ENCODE results near the gene CFAP52.
"Not testable (repeated sequence)": the region's sequence is repeated elsewhere in the genome, so short reads cannot be mapped to it uniquely, and the experiment has no call there.

DNA sequence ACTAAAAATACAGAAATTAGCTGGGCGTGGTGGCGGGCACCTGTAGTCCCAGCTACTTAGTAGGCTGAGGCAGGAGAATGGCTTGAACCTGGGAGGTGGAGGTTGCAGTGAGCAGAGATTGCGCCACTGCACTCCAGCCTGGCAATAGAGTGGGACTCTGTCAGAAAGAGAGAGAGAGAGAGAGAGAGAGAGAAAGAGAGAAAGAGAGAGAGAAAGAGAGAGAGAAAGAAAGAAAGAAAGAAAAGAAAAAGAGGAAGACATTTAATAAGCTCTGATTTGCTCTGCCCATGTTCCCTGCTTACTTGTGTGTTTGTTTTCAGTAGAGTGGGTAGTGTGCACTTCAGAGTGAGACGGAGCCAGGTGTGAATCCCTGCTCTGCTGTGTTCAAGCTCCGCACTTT lies 21.2 kb downstream of the CFAP52 start:
- not testable (repeated sequence) for TF ChIP-seq FOSL2 (IDR thresholded peaks at IDR 0.05); FOSL2 (CRISPR knock-in tag; IDR thresholded peaks at IDR 0.05); POLR2AphosphoS2 (conservative IDR thresholded peaks at IDR 0.05; ENCODE audit: low read length)
- TF ChIP-seq, protein P1, sequence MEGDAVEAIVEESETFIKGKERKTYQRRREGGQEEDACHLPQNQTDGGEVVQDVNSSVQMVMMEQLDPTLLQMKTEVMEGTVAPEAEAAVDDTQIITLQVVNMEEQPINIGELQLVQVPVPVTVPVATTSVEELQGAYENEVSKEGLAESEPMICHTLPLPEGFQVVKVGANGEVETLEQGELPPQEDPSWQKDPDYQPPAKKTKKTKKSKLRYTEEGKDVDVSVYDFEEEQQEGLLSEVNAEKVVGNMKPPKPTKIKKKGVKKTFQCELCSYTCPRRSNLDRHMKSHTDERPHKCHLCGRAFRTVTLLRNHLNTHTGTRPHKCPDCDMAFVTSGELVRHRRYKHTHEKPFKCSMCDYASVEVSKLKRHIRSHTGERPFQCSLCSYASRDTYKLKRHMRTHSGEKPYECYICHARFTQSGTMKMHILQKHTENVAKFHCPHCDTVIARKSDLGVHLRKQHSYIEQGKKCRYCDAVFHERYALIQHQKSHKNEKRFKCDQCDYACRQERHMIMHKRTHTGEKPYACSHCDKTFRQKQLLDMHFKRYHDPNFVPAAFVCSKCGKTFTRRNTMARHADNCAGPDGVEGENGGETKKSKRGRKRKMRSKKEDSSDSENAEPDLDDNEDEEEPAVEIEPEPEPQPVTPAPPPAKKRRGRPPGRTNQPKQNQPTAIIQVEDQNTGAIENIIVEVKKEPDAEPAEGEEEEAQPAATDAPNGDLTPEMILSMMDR (IDR thresholded peaks at IDR 0.05), result not testable (repeated sequence)
- TF ChIP-seq, protein P2, sequence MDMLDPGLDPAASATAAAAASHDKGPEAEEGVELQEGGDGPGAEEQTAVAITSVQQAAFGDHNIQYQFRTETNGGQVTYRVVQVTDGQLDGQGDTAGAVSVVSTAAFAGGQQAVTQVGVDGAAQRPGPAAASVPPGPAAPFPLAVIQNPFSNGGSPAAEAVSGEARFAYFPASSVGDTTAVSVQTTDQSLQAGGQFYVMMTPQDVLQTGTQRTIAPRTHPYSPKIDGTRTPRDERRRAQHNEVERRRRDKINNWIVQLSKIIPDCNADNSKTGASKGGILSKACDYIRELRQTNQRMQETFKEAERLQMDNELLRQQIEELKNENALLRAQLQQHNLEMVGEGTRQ (IDR thresholded peaks at IDR 0.05), result not testable (repeated sequence)

Data from A549 (cell line).